ENCODE measurements around the gene ZNF440.
"Not testable (repeated sequence)": the region's sequence is repeated elsewhere in the genome, so short reads cannot be mapped to it uniquely, and the experiment has no call there.

ZNF440 gene

DNA sequence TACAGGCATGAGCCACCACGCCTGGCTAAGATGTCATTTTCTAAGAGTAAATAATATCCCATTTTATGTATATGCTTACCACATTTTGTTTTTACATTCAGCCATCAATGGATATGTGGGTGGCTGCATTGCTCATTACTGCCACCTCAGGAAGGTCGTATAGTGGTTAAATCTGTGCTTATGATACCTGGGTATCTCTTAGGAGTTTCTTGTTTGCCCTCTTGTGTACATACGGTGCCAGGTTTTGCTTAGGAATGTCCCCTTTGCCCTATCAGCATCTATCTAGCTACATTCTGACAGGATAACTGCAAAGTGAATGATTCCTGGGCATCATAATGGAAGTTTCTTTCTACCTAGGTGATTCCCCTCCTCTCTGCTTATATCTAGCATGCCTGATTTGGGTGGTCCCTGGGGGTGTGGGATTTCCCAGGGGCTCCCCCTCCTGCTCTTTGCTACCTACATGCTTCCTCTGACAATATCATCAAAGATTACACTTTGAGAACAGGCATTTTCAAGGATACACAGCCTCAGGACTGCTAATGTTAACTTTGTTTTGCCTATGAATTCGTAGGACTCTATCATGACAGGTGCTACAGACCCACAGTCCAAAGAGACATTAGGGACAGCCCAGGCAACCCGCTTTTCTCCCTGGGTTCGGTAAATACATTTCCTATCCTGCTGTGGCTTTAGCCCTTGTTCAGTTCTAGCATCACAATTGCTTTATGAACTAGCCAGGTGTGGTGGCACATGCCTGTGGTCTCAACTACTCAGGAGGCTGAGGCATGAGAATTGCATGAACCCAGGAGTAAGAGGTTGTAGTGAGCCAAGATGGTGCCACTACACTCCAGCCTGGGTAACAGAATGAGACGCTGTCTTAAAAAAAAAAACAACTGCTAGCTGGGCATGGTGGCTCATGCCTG is 15.1 kb downstream of the ZNF440 start:
- DNase-seq: not testable (repeated sequence)

GRCh38 chr19:11832253-11832912 is 18.3 kb downstream of the ZNF440 start:
- DNase-seq: no peak

- no peak for DNase-seq
Measured at GRCh38 chr19:11833541-11833940, 19.5 kb downstream of the ZNF440 start.

DNA sequence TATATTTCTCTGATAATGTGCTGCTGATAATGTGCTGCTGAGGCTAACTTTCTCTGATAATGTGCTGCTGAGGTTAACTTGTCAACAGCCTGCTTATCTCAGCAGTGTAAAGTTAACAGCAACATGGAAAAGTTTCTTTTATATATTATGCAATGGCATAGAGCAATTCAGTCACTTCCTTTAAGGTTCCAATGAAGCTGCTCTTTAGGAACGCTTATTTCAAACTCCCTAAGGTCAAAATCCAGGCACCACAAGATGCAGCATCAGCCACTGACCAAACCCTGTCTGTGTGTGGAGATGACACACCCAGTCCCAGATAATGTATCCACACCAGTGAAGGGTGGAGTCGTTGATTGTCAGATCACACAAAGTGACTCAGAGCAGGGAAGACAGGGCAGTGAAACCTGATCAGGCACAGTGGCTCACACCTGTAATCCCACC is 21.6 kb downstream of the ZNF440 start:
- DNase-seq: not testable (repeated sequence)

GRCh38 chr19:11843722-11844121 is 29.6 kb downstream of the ZNF440 start:
- DNase-seq: no peak

DNA sequence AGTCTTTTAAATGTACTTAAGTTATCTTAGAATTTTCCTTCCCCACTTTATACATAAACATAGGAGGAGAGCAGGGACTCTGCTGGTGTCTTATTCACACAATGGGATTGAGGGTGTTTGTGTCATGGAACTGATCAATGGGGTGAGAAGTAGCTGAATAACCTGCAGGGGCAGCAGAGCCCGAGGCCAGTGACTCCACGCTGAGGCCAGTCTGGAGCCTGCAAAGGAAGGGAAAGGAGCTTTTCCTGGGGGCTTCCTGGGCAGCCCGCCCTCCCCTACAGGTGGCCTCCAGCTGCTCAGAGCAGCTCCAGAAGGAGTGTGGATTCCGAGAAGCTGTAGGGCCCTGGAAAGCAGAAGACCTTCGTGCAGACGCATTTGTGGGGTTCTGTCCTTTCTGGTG is 33.5 kb downstream of the ZNF440 start:
- not testable (repeated sequence) for DNase-seq

DNA sequence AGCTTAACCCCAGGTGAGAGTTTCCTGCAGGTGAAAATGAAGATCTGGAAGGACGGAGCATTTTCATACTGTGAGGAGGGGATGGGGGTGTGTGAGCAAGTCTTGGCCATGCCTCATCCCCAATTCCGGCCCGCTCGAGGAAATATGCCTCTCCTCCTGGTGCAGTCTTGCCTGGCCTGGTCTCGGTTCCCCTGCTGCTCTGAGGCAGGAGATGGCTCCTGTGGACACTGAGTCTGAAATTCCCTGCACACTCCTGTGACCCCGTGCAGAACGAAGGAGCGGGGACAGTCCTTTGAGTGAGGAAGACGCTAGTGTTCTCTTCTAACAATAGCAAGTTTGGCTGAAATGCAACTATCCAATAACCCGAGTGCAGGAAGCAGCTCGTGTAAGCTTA is 34.1 kb downstream of the ZNF440 start:
- DNase-seq: no peak

GRCh38 chr19:11848594-11849469 is 34.8 kb downstream of the ZNF440 start, which contains the start of gene ZNF439:
ZNF439 (plus strand) TSS chr19:11848726; CDS start chr19:11848868, 142 bp downstream.
- peak; percentile 84 for DNase-seq

GRCh38 chr19:11850289-11850688 is 36.2 kb downstream of the ZNF440 start:
- not testable (repeated sequence) for DNase-seq

DNA sequence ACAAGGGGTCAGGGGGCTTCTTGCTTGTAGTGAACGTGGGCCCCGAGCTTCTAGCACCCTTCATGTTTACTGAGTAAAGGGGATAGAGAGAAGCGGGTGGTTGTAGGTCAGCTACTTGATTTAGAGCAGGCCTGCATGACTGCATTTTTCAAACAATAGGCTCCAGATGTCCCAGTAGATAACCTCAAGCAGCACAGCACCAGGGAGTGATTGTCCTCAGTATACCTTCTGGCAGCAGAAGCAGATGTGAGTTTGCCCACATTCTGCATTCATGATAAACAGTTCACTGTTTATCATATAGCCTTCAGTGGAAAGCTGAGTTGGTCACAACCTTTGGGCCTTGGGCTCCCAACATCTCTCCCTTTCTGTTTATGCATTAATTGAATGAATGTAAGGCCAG is 39.3 kb downstream of the ZNF440 start:
- DNase-seq: no peak

DNA sequence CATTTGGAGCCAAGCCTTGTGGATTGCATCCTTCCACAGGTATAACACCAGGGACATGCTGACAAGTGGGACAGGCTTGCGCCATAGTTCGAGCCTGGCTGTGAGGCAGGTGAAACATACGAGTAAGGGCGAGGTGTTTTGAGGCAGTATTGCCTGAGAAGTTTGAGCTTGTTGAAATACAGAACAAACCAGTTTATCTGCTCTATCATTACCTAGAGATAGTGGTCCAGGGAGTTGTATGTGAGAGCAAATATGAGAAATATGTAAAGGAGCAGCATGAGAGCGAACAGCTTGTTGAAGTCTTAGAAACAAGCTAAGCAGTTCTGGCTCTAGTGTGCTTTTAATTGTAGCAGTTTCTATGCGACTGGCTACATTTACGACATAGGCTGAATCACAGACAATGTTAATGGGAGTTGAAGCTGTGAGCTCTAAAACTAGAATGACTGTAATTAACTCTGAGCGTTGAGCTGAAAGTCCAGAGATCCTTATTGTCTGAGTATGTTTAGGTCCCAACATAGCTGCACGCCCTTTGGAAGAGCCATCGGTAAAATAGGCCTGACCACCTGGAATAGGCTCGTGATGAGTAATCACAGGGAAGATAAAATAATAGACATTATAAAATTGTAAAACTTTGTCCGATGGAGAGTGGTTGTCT is 42.6 kb downstream of the ZNF440 start:
- no peak for DNase-seq

DNA sequence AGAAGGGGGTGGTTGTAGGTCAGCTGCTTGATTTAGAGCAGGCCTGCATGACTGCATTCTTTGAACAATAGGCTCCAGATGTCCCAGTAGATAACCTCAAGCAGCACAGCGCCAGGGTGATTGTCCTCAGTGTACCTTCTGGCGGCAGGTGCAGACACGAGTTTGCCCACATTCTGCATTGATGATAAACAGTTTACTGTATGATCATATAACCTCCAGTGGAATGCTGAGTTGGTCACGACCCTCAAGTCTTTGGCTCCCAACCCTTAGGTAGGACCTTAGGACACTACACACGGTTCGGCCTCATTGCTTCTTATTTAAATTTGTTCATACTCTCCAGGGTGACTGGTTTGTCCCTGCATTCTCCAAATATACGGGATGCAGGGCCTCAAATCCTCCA is 46.6 kb downstream of the ZNF440 start:
- no peak for DNase-seq

- no peak for DNase-seq
Measured at GRCh38 chr19:11861301-11861700, 47.2 kb downstream of the ZNF440 start.

GRCh38 chr19:11867766-11868165 is 53.7 kb downstream of the ZNF440 start:
- DNase-seq: not testable (repeated sequence)

DNA sequence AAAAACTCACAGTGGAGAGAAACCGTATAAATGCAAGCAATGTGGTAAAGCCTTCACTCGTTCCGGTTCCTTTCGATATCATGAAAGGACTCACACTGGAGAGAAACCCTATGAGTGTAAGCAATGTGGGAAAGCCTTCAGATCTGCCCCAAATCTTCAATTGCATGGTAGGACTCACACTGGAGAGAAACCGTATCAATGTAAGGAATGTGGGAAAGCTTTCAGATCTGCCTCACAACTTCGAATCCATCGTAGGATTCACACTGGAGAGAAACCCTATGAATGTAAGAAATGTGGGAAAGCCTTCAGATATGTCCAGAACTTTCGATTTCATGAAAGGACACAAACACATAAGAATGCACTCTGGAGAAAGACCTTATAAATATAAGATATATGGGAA is 54.1 kb downstream of the ZNF440 start:
- no peak for DNase-seq

DNA sequence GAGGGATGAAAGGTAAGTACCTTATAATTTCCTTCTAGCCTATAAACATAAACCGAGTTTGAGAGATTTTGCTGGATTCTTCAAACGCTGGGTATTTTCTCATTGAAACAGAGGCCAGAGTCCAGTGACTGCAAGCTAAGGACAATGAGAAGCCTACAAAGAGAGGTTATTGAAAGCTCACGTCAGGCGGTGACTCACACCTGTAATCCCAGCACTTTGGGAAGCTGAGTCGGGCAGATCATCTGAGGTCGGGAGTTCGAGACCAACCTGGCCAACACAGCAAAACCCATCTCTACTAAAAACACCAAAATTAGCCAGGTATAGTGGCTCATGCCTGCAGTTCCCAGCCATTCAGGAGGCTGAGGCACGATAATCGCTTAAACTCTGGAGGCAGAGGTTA is 58.6 kb downstream of the ZNF440 start:
- no peak for DNase-seq

- no peak for DNase-seq
Measured at GRCh38 chr19:11873762-11874161, 59.7 kb downstream of the ZNF440 start.

GRCh38 chr19:11879687-11880266 is 65.7 kb downstream of the ZNF440 start:
- peak; percentile 31 for DNase-seq

- DNase-seq: no peak
Measured at GRCh38 chr19:11880598-11880997, 66.5 kb downstream of the ZNF440 start.

DNA sequence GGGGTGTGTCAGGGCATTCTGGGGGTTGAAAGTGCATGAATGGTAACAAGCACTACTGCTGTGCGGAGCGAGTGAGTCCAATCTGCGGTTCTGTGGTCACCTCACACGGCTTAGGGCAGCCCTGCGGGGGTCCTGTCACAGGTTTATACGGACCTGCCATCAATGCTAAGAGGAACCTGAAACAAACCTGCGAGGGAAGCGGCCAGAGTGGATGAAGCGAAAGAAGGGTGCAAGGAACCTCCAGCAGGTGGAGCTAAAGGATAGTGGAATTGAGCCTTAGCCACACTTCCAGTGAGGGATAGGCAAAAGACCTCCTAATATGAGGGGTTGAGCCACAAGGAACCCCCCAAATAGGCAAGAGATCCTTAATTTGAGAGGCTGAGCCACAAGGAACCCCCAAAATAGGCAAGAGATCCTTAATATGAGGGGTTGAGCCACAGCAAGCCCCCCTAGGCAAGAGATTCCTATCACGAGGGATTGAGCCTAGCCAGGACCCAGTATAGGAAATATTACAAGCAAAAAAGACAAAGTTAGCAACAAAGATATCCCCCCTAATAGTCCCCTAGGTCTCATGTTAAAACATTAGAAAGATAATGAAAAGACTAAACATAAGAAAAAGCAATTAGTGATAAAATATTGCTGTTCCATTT is 67.2 kb downstream of the ZNF440 start:
- DNase-seq: peak; percentile 63

- no peak for DNase-seq
Measured at GRCh38 chr19:11882606-11883005, 68.5 kb downstream of the ZNF440 start.
